Measurements from ENCODE around the gene CA4.

Gene CA4

GRCh38 chr17:60159479-60159866 is 9.7 kb downstream of the CA4 start:
- DNase-seq (ENCODE audit: low read depth): no peak
- no peak overlapping the region for H3K4me3 ChIP-seq (ENCODE audit: low read depth, low read length)
- TF ChIP-seq CTCF (conservative IDR thresholded peaks at IDR 0.05; ENCODE audit: low read depth, low read length): no peak

GRCh38 chr17:60160829-60161501 is 11.2 kb downstream of the CA4 start:
- TF ChIP-seq CTCF (conservative IDR thresholded peaks at IDR 0.05; ENCODE audit: low read depth, low read length): no peak
- no peak for DNase-seq (ENCODE audit: low read depth)
- H3K4me3 ChIP-seq (ENCODE audit: low read depth, low read length): no peak overlapping the region

GRCh38 chr17:60161598-60162330 is 12.0 kb downstream of the CA4 start:
- TF ChIP-seq CTCF (conservative IDR thresholded peaks at IDR 0.05; ENCODE audit: low read depth, low read length): no peak
- H3K4me3 ChIP-seq (ENCODE audit: low read depth, low read length): no peak overlapping the region
- no peak for DNase-seq (ENCODE audit: low read depth)

- no peak for DNase-seq (ENCODE audit: low read depth)
- no peak overlapping the region for H3K4me3 ChIP-seq (ENCODE audit: low read depth, low read length)
- peak; percentile 18 for TF ChIP-seq CTCF (conservative IDR thresholded peaks at IDR 0.05; ENCODE audit: low read depth, low read length)
These were observed 13.5 kb downstream of the CA4 start for GRCh38 chr17:60163108-60163784.

GRCh38 chr17:60164164-60164563 is 14.4 kb downstream of the CA4 start:
- no peak for DNase-seq (ENCODE audit: low read depth)
- no peak for TF ChIP-seq CTCF (conservative IDR thresholded peaks at IDR 0.05; ENCODE audit: low read depth, low read length)
- H3K4me3 ChIP-seq (ENCODE audit: low read depth, low read length): no peak overlapping the region

GRCh38 chr17:60164697-60165096 is 14.9 kb downstream of the CA4 start:
- H3K4me3 ChIP-seq (ENCODE audit: low read depth, low read length): no peak overlapping the region
- TF ChIP-seq CTCF (conservative IDR thresholded peaks at IDR 0.05; ENCODE audit: low read depth, low read length): no peak
- no peak for DNase-seq (ENCODE audit: low read depth)
